Hematopoietic multipotent progenitor cell (in vitro differentiated cells): ENCODE results near the gene PMPCA. TPM values are rescaled to one million over a fixed set of nuclear protein-coding genes. Genes with fewer than 3 reads are reported as not detected.

Experiments used
- DNase-seq, 3 donors: peaks; one replicate each; pipeline ENCODE4 v3.0.0-alpha.2; 2011 to 2015; ENCODE audit warnings: low read depth in 2 of 3, low spot score in 2 of 3
- total RNA-seq: library from RNA; depleted of rRNA; stranded (reverse); fragments of >200 nt; gene quantifications from one replicate; pipeline ENCODE4 v1.2.3, GENCODE V29; 2012

The PMPCA gene
- total RNA-seq = 50.4 TPM

GRCh38 chr9:136410500-136411287 lies at the start of gene PMPCA, which contains the start of gene ENTR1:
PMPCA (plus strand) TSS chr9:136410658; CDS start chr9:136410669, 11 bp downstream.
ENTR1 (minus strand) TSS chr9:136410614; CDS start chr9:136410397, 217 bp downstream.
- peak; percentile 91 to 92 (median 92) for DNase-seq

- no peak for DNase-seq
Observed at GRCh38 chr9:136361047-136361753, 49.3 kb upstream of the PMPCA start.

GRCh38 chr9:136361754-136362449 lies 48.6 kb upstream of the PMPCA start:
- DNase-seq = no peak

GRCh38 chr9:136362450-136362784 lies 48.0 kb upstream of the PMPCA start:
- no peak for DNase-seq

- DNase-seq = peak; percentile 86 to 94 (median 92)
Observed at GRCh38 chr9:136363106-136363948, 47.1 kb upstream of the PMPCA start, which contains the start of gene DNLZ. DNLZ (minus strand) TSS chr9:136363744; CDS start chr9:136363714, 30 bp downstream.

- no peak for DNase-seq
Observed at GRCh38 chr9:136363949-136364748, 46.3 kb upstream of the PMPCA start.

GRCh38 chr9:136364942-136365774 lies 45.3 kb upstream of the PMPCA start:
- no peak for DNase-seq

GRCh38 chr9:136365775-136366222 lies 44.7 kb upstream of the PMPCA start:
- DNase-seq = peak in 1 of 3 donors; percentile 39

GRCh38 chr9:136366826-136367225 lies 43.6 kb upstream of the PMPCA start:
- DNase-seq = no peak

GRCh38 chr9:136367296-136368145 lies 42.9 kb upstream of the PMPCA start:
- no peak for DNase-seq

- no peak for DNase-seq
Observed at GRCh38 chr9:136368190-136368589, 42.3 kb upstream of the PMPCA start.

GRCh38 chr9:136370037-136370436 lies 40.4 kb upstream of the PMPCA start:
- DNase-seq = no peak

- DNase-seq = no peak
Observed at GRCh38 chr9:136370687-136371532, 39.5 kb upstream of the PMPCA start.

- no peak for DNase-seq
Observed at GRCh38 chr9:136371533-136371880, 39.0 kb upstream of the PMPCA start.

GRCh38 chr9:136372006-136372405 lies 38.5 kb upstream of the PMPCA start:
- DNase-seq = no peak

- peak in 2 of 3 donors; percentile 64 to 66 for DNase-seq
Observed at GRCh38 chr9:136372561-136373299, 37.7 kb upstream of the PMPCA start.
